ENCODE data around the gene LSG1.
"Not testable (repeated sequence)": the region's sequence is repeated elsewhere in the genome, so short reads cannot be mapped to it uniquely, and the experiment has no call there.

Gene LSG1

DNA sequence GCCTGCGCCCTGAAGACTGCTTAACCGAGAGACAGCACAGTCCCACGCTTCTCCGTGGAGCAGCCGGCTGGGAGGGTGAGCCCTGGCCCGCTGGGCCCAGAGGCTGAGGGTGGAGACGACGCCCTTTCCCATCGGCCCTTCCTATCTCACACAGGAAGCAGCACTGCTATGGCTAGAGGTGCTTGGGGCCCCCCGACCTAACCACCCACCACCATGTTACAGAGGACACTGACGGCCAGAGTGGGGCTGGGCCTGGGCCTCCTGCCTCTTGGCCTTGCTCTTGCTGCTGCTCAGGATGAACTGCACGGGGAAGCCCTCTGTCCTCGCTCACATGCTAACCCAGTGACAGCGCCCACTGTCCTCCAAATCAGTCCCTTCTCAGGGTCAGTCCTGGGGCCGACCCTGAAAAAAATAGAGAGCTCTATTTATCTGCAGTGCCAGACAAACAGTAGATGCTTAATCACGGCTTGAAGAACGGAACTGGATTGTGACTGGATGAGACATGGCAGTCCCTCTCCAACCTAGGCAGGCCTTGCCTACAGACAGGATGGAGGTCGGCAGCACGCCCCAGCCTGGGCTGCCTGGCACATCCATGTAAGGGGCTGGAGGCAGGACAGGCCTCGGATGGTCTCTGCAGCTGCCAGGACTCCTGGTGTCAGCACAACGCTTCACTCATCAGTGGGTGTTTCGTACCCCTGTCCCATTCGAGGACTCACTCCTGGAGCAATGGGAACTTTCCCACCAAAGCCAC is 53.0 kb downstream of the LSG1 start:
- no peak for DNase-seq (ENCODE audit: low read depth in 3 of 3)

DNA sequence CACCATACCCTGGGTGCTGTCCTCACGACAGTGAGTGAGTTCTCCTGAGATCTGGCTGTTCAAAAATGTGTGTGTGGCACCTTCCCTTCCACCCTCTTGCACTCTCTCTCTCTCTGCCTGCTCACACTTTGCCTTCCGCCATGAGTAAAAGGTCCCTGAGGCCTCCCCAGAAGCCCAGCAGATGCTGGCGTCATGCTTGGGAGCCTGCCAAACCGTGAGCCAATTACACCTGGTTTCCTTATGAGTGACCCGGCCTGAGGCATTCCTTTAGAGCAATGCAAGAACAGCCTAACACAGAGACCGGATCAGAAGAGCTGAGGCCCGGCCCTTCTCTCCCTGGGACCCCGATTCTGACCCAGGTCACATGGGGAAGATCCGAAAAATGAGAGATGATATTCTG is 54.2 kb downstream of the LSG1 start:
- no peak for DNase-seq (ENCODE audit: low read depth in 3 of 3)

GRCh38 chr3:194617143-194617671 is 54.8 kb downstream of the LSG1 start:
- DNase-seq (ENCODE audit: low read depth in 3 of 3), result no peak

DNA sequence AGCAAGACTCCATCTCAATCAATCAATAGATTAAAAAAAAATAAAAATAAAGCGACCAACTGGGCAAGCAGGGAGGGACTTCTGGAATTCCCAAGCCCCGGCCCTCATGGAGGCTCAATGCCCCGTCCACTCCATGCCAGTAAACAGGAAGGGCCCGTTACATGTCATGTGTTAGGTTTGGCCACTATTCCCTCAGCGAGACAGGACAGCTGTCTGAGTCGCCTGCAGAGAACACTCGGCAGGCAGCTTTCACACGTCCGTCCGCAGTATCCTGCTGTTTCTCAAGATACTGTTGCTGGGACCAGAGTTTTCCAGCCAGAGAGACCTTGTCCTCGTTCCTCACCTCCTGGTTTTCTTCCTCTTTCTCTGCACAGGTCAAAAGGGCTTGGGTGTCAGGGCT is 56.8 kb downstream of the LSG1 start:
- no peak for DNase-seq (ENCODE audit: low read depth in 3 of 3)

- no peak for DNase-seq (ENCODE audit: low read depth in 3 of 3)
Observed at GRCh38 chr3:194612221-194612620, 59.8 kb downstream of the LSG1 start.

DNA sequence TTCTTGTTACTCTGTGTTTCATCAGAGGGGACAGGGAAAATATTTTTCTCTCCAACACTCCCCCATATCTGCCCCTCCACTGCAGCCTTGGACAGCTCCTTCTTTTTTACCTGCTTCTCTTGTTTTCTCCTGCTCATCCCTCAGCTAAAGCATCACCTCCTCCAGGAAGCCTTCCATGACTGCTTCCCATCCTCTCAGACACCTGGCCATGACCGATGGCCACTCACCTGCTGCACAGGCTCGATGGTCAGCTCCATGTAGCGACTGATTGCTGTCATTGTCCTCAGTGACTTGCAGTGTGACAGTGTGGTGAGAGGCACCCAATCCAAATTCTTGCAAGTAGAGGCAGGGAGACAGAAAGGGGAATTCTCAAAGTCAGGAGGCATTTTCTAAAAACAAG is 61.3 kb downstream of the LSG1 start:
- DNase-seq (ENCODE audit: low read depth in 3 of 3), result no peak

DNA sequence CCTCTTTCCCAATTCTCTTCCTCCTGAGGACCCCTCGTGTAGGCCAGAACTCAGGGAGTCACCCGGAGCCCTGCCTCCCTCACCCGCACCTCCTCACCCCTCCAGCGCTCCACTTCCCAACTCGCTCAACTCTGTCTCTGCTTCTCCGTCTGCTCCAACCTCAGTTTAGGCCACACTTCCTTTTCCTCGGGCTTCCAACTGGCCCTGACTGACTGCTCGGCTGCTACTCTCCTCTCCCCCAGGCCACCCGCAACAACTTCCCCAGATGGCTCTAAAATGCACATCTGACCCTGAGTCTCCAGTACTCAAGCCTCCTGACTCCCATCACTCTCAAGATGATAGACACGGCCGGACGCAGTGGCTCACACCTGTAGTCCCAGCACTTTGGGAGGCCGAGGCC is 62.4 kb downstream of the LSG1 start:
- no peak for DNase-seq (ENCODE audit: low read depth in 3 of 3)

GRCh38 chr3:194608981-194609380 is 63.0 kb downstream of the LSG1 start:
- DNase-seq (ENCODE audit: low read depth in 3 of 3), result no peak

- no peak for DNase-seq (ENCODE audit: low read depth in 3 of 3)
Observed at GRCh38 chr3:194607592-194608389, 64.2 kb downstream of the LSG1 start.

GRCh38 chr3:194606941-194607340 is 65.0 kb downstream of the LSG1 start:
- DNase-seq (ENCODE audit: low read depth in 3 of 3), result no peak

- no peak for DNase-seq (ENCODE audit: low read depth in 3 of 3)
Observed at GRCh38 chr3:194606163-194606562, 65.8 kb downstream of the LSG1 start.

DNA sequence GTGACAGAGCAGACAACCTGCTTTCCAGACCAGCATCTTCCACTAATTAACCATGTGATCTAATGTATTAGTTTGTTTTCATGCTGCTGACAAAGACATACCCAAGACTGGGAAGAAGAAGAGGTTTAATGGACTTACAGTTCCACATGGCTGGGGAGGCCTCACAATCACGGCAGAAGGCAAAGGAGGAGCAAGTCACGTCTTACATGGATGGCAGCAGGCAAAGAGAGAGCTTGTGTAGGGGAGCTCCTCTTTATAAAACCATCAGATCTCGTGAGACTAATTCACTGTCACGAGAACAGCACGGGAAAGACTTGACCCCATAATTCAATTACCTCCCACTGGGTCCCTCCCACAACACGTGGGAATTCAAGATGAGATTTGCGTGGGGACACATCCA is 66.7 kb downstream of the LSG1 start:
- DNase-seq (ENCODE audit: low read depth in 3 of 3), result not testable (repeated sequence)

DNA sequence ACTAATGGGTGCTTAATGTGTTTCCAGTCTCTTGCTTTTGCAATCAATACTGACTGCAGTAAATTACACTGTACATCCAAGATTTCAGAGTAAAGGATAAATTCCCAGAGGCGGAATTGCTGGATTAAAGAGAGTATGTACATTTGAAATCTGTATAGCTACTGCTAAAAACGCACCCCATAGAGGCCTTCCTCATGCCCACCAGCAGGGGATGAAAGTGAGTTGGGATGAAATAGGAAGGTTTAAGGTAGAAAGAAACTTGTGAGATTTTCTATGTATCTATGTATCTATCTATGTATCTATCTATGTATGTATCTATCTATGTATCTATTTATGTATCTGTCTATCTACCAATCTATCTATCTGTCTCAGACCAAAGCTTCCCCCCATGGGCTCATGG is 67.2 kb downstream of the LSG1 start:
- no peak for DNase-seq (ENCODE audit: low read depth in 3 of 3)

DNA sequence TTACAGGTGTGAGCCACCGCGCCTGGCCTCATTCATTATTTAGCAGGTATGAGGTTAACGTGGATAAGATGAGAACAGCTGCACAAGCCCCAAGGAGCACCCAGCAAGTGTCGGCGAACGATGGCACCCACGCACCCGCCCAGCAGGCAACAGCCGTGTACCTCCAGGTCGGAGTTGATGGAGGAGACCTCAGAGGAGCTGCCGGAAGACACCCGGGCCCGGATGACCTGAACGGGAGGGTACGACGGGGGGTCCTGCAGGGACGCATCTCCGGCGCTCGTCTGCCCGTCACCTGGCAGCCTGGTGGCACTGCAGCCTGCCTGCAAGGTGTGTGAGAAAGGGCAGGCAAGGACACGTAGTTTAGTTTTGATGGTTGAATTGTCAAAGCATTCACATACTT is 67.9 kb downstream of the LSG1 start:
- DNase-seq (ENCODE audit: low read depth in 3 of 3), result no peak

DNA sequence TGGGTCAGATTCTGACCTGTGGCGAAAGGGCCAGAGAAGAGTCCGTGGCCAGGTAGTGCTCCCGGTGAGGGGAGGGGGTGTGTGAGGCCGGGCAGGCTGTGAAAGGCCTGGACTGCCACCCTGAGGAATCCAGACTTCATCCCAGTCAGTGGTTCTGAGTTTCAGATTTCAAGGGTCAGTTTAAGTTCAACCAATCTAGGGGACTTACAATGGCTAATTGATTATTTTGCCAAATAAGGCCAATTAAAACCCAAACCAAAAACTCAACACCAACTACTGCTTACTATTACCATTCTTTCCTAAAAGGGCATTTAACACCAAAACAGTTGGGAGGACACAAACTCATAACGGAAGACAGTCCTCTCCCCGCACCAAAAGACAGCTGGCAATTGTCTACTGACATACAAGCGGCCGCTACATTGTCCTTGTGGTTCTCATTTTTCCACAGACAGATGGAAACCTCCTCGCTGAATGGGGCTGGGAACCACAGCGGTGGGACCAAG is 69.3 kb downstream of the LSG1 start:
- no peak for DNase-seq (ENCODE audit: low read depth in 3 of 3)

- no peak for DNase-seq (ENCODE audit: low read depth in 3 of 3)
Observed at GRCh38 chr3:194598771-194599557, 73.0 kb downstream of the LSG1 start.

DNA sequence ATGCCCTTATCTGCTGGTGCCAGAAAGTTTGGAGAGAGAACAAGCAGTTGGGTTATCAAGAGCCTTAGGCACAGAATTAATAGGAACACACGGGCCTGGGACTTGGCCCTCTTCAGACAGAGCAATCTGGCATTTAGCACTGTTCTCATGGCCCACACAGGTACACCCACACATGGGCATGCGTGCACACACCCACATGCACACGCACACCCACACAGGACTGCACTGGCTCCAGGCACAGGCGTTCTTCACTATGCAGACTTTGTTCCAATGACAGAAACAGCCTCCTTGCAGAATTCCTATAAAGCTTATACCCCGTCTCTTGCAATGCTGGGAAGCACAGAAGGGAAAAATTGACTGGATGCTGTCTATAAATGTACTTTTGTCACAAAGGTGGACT is 75.1 kb downstream of the LSG1 start:
- no peak for DNase-seq (ENCODE audit: low read depth in 3 of 3)

GRCh38 chr3:194592798-194593752 is 78.9 kb downstream of the LSG1 start:
- no peak for DNase-seq (ENCODE audit: low read depth in 3 of 3)

Data from stimulated activated CD4-positive, alpha-beta T cell treated with anti-CD3 and anti-CD28 coated beads, TNF-alpha, amount 100 ng/mL, for 24 hours (primary cell).